GM23338 (cell line): ENCODE measurements around the gene PRKAR1B.

Experiments
- EZH2 ChIP-seq: fragments of 200-600 bp; sonication (generic); IDR thresholded peaks from one replicate; pipeline ENCODE4 v1.8.0; 2017; ENCODE audit warnings: antibody characterized with exemption, mild to moderate bottlenecking, low read depth; ENCODE audit not compliant: unreplicated experiment
- EZH2phosphoT487 ChIP-seq: fragments of 200-600 bp; sonication (generic); IDR thresholded peaks from one replicate; pipeline ENCODE4 v1.8.1; 2018; ENCODE audit warnings: antibody characterized with exemption; ENCODE audit not compliant: unreplicated experiment
- POLR2AphosphoS5 ChIP-seq: IDR thresholded peaks from 2 replicates; pipeline ENCODE4 v1.6.1; 2016; ENCODE audit warnings: antibody characterized with exemption, low read depth
- STAT1 ChIP-seq: IDR thresholded peaks from one replicate; pipeline ENCODE4 v1.6.1; 2016; ENCODE audit warnings: antibody characterized with exemption; ENCODE audit not compliant: unreplicated experiment
- TF ChIP-seq, protein P1 (sequence below), 2 experiments: fragments of 200-600 bp in 1 of 2; sonication (generic) in 1 of 2; conservative IDR thresholded peaks; 2 replicates each; pipeline versions ENCODE4 v1.5.1 to v1.6.1; 2016 to 2017; ENCODE audit warnings: antibody characterized with exemption in 2 of 2, low read depth in 2 of 2, mild to moderate bottlenecking in 2 of 2, moderate library complexity in 1 of 2
- TF ChIP-seq, protein P2 (sequence below): IDR thresholded peaks from 2 replicates; pipeline ENCODE4 v1.6.1; 2016; ENCODE audit warnings: antibody characterized with exemption

DNA sequence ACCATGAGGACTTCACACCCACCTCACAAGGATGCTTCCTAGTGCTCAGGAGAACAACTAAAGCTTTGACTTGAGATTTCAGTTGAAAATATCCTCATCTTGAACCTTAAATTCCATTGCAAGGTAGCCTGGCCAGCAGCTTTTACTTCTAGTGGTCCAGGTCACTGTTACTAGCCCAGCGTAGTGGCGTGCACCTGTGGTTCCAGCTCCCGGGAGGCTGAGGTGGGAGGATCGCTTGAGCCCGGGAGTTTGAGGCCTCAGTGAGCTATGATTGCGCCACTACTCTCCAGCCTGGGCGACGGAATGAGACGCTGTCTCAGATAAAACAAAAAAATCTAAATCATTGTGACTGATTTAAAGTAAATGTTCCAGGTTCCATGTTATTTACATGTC is 28.3 kb upstream of the PRKAR1B start:
- TF ChIP-seq, protein P1, sequence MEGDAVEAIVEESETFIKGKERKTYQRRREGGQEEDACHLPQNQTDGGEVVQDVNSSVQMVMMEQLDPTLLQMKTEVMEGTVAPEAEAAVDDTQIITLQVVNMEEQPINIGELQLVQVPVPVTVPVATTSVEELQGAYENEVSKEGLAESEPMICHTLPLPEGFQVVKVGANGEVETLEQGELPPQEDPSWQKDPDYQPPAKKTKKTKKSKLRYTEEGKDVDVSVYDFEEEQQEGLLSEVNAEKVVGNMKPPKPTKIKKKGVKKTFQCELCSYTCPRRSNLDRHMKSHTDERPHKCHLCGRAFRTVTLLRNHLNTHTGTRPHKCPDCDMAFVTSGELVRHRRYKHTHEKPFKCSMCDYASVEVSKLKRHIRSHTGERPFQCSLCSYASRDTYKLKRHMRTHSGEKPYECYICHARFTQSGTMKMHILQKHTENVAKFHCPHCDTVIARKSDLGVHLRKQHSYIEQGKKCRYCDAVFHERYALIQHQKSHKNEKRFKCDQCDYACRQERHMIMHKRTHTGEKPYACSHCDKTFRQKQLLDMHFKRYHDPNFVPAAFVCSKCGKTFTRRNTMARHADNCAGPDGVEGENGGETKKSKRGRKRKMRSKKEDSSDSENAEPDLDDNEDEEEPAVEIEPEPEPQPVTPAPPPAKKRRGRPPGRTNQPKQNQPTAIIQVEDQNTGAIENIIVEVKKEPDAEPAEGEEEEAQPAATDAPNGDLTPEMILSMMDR (conservative IDR thresholded peaks at IDR 0.05; ENCODE audit: low read depth in 2 of 2) = no peak
- TF ChIP-seq EZH2 (no peak), EZH2phosphoT487 (no peak), STAT1 (no peak), POLR2AphosphoS5 (no peak)
- TF ChIP-seq, protein P2, sequence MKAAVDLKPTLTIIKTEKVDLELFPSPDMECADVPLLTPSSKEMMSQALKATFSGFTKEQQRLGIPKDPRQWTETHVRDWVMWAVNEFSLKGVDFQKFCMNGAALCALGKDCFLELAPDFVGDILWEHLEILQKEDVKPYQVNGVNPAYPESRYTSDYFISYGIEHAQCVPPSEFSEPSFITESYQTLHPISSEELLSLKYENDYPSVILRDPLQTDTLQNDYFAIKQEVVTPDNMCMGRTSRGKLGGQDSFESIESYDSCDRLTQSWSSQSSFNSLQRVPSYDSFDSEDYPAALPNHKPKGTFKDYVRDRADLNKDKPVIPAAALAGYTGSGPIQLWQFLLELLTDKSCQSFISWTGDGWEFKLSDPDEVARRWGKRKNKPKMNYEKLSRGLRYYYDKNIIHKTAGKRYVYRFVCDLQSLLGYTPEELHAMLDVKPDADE = no peak
